ENCODE measurements around the gene NBPF4. TPM values are rescaled to one million over a fixed set of nuclear protein-coding genes. Genes with fewer than 3 reads are reported as not detected.
"Not testable (repeated sequence)": the region's sequence is repeated elsewhere in the genome, so short reads cannot be mapped to it uniquely, and the experiment has no call there.

The NBPF4 gene
- total and polyA plus RNA-seq, 10 of the 15 experiments (the other 5 are each of a cell fraction or from before 2014, with no cell fraction given): not detected

GRCh38 chr1:108214641-108215465 lies 29.0 kb downstream of the NBPF4 start:
- FAIRE-seq: peak; percentile 62
- CTCF ChIA-PET: interaction anchor here (0.6 to 1.3 kb wide), 3 partner anchors 14 to 345 kb away, joined by 3 read pairs; partner anchors contain the start of gene EEIG2
- RAD21 ChIA-PET (ENCODE audit: unreplicated experiment): interaction anchor here (0.9 kb wide), 1 partner anchor 346 kb away, joined by 3 read pairs; no protein-coding TSS in a partner anchor
- H3K9ac ChIP-seq (ENCODE audit: control insufficient read depth, insufficient read depth, low read length); H3K27ac ChIP-seq (ENCODE audit: control insufficient read depth, insufficient read depth); DNase-seq (ENCODE audit: low read depth, low spot score); H3K27me3 ChIP-seq (replicated peaks in 1 of 2; ENCODE audit: control insufficient read depth in 2 of 2, insufficient read depth in 2 of 2, low read length in 1 of 2); H3K79me2 ChIP-seq (ENCODE audit: control insufficient read depth, insufficient read depth, low read length); POLR2A ChIA-PET; H3K4me1 ChIP-seq (ENCODE audit: control insufficient read depth, insufficient read depth, low read length); intact Hi-C loops (cut with micrococcal nuclease; ENCODE audit: unreplicated experiment); H3K9me3 ChIP-seq (replicated peaks; ENCODE audit: control insufficient read depth, insufficient read depth, low read length); H3K4me3 ChIP-seq; H4K20me1 ChIP-seq (ENCODE audit: control insufficient read depth, insufficient read depth); H3K36me3 ChIP-seq (ENCODE audit: control insufficient read depth in 2 of 2, insufficient read depth in 2 of 2, low read length in 1 of 2); in situ Hi-C loops (cut with MboI); H2AFZ ChIP-seq (ENCODE audit: control insufficient read depth, low read depth, low read length); H3K4me2 ChIP-seq (ENCODE audit: control insufficient read depth, insufficient read depth); BruUV-seq (replicated peaks): not testable (repeated sequence)
- SMC1A ChIA-PET (ENCODE audit: uncharacterized antibody, unreplicated experiment): interaction anchor here (0.9 kb wide), 2 partner anchors 346 to 429 kb away, joined by 3 read pairs; no protein-coding TSS in a partner anchor
- TF ChIP-seq ZBTB40 (IDR thresholded peaks at IDR 0.05; ENCODE audit: borderline replicate concordance) (peak; percentile 84), SMC3 (IDR thresholded peaks at IDR 0.05; ENCODE audit: borderline replicate concordance, low read length) (peak; percentile 36; the same call in 1 of the 2 replicates), ZNF384 (IDR thresholded peaks at IDR 0.05; ENCODE audit: borderline replicate concordance, low read depth, low read length) (peak; percentile 87), RAD21 (IDR thresholded peaks at IDR 0.05; ENCODE audit: insufficient read depth, low read depth, low read length) (peak; percentile 55)
- TF ChIP-seq, protein P1, sequence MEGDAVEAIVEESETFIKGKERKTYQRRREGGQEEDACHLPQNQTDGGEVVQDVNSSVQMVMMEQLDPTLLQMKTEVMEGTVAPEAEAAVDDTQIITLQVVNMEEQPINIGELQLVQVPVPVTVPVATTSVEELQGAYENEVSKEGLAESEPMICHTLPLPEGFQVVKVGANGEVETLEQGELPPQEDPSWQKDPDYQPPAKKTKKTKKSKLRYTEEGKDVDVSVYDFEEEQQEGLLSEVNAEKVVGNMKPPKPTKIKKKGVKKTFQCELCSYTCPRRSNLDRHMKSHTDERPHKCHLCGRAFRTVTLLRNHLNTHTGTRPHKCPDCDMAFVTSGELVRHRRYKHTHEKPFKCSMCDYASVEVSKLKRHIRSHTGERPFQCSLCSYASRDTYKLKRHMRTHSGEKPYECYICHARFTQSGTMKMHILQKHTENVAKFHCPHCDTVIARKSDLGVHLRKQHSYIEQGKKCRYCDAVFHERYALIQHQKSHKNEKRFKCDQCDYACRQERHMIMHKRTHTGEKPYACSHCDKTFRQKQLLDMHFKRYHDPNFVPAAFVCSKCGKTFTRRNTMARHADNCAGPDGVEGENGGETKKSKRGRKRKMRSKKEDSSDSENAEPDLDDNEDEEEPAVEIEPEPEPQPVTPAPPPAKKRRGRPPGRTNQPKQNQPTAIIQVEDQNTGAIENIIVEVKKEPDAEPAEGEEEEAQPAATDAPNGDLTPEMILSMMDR (IDR thresholded peaks at IDR 0.05 in 2 of 3, conservative IDR thresholded peaks at IDR 0.05 in 1 of 3; ENCODE audit: control insufficient read depth in 2 of 3, extremely low read depth in 1 of 3, insufficient read depth in 1 of 3, low read depth in 3 of 3, low read length in 3 of 3): peak; percentile 29 to 49 (median 36); a peak in 5 of 6 replicates
- peak; percentile 69 for ATAC-seq
- WGBS (ENCODE audit: insufficient coverage, insufficient replicate concordance, low lambda C conversion rate, missing lambda C conversion rate): 5% methylated on average over 3 of the region's 5 CpGs
